Limb (tissue), 2 donors: ENCODE data around the gene CEP290.
"Not testable (repeated sequence)": the region's sequence is repeated elsewhere in the genome, so short reads cannot be mapped to it uniquely, and the experiment has no call there.

Experiments
- DNase-seq, 2 donors: peaks; one replicate each; pipeline ENCODE4 v3.0.0-alpha.2; 2016; ENCODE audit errors: extremely low spot score in 2 of 2

The CEP290 gene

DNA sequence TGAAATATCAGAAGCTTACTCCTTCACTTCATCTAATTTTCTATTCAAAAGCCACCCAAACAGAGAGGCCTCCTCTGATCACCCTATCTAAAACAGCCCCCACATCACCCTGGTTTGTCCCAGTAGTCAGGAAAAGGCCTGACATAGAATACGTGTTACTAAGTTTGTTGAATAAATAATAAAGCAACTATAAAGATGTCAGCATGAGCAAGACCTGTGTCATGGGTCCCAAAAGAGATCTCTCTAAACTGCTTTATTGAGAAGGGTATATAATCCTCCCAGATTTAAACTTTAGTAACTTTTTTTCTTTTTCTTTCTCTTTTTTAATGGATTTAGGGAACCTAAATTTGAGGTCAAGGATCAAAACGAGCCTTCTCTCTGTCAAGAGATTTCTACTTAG is 85.3 kb downstream of the CEP290 start:
- no peak for DNase-seq

DNA sequence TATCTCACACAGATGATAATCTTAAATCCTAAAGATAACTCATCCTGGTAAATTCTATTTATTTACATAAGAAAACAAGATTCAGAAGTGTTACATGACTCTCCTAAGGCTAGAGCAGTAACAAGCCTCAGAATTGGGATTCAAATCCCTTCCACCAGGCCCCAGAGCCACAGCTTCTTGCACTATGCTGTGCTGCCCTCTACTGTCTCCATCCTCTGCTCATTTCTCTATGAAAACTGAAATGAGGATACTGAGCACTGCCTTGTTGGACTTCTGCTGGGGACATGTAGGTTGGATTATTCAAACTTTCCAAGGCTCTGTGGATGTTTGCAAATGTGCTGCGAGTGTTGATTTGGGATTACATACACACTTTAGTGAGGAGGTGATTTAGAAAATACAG is 89.2 kb downstream of the CEP290 start:
- DNase-seq: no peak

DNA sequence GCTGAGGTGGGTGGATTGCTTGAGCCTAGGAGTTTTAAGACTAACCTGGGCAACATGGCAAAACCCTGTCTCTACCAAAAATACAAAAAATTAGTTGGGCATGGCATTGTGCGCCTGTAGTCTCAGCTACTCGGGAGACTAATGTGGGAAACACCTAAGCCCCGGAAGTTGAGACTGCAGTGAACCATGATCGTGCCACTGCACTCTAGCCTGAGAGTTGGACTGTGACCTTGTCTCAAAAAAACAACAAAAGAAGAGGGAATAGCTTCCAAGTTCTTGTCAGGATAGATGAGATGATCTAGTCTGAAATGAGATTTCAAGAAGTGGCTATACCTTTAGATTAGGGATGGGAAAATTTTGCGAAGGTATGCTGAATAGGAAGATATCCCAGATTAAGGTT is 97.9 kb downstream of the CEP290 start:
- DNase-seq: no peak

DNA sequence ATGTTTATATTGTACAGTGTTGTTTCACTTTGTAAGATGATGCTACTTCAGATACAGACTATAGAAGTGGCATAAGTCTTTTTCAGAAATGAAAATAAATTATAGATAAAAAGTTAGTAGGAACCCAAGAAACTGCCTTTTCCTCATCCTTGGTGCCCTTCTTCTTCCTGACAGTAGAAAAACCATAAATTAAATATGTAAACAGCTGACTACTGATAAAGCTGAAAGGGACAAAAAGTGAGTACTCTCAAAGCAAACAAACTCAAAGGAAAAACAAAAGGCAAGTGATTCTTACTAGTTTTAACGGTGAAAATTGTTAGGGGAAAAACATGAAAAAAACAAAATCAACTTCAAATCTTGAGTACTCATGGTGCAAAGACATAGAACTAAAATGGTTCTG is 104.1 kb downstream of the CEP290 start:
- DNase-seq: no peak

DNA sequence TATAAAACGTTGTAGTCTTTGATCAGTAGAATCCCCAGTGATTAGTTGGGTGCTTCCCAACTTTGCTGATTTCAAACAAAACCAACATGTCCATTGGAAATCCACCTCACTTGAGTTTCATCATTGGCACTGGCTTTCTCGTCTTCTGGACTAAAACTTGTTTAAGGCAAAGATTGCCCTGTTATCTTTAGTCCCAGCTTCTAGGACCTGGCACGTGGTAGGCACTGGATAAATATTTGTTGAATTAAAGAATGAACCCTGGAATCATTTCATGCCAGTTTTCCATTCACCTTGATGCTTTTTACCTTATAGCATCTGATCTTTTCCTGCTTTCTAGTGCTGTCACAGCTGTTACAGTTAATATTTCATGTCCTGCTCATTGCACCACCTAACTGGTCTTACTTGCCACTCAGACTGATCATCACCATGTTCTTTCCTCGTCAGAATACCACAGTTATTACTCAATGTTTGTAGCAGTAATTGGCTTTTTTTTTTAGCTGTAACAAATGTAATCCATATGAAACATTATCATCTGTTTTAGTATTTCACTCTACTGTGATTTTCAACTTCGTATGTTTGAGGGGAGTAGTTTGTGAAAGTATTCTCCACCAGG is 105.4 kb downstream of the CEP290 start:
- no peak for DNase-seq

DNA sequence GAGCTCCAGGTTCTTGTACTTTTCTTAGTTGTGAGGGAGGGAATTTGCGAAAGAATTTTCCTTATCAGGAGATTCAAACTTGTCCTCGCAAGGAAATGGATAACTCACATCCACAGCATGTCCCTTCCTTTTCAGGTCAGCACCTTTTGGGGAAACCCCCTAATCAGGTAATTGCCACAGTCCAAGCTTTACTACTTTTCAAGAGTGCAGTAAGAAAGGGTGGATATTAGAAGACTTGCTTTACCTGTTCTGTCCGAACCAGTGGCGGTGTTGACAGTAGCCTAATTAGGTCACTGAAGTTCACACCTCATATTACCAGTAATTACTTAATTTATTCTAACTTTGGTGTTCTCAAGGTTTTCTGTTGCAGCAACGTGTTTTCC is 106.0 kb downstream of the CEP290 start:
- DNase-seq: no peak

DNA sequence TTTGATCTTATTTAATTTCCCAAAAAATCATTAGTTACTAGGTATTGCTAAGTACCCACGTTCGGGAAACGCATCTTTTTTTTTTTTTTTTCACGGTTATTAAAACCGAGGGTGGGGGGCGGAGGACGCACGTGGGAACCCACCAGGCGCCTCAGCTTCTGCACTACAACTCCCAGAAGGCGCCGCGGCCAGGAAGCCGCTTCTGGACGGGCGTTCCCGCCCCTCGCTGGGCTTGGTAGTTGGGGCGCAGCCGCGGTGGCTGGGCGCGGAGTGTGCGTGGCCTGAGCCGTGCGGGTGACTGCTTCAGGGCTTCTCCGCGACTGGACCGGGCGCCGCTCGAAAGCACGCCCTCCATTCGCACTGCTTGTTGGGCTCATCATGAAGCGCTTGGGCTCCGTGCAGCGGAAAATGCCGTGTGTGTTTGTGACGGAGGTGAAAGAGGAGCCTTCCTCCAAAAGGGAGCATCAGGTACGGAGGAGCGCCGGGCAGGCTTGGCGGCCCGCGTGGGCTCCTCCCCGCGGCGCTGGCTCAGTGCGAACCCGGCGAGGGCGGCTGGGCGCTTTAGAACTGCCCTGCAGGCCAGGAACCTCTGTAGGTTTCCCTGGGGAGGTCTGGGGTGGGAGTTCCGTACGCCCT is 106.5 kb downstream of the CEP290 start:
- peak; percentile 91 to 92 for DNase-seq

DNA sequence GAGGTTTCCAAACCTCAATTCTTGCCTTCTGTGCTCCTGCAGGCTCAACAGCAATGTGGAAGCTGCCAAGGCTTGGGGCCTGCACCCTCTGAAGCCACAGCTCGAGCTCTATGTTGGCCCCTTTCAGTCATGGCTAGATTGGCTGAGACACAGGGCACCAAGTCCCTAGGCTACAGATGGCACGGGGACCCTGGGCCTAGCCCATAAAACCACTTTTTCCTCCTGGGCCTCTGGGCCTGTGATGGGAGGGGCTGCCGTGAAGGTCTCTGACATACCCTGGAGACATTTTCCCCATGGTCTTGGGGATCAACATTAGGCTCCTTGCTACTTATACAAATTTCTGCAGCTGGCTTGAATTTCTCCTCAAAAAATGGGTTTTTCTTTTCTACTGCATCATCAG is 110.7 kb downstream of the CEP290 start:
- not testable (repeated sequence) for DNase-seq

DNA sequence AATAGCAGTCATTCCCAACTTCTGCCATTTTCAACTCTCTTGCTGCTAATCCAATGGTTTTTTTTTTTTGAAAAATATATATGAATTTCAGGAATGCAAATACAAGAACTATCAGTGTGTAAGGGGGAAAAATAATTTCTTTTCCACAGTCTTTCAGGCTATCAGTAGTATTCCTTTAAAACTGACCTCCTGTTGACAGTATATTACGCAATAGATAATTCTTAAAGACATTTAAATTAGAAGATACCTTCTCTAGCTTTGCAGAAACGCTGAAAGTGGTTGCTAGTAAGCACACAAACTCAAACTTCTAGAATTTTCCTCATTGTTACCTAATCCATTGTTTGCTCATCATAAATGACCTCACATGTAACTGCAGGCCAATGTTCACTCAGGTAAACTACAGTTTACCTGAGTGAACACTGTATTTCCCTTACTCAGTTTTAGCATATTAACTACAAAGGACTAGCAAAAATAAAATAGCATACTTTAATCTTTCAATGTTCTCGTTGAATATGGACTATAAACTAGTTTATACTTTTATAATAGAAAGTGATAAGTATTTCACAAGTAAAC is 112.7 kb downstream of the CEP290 start, which contains the start of gene C12orf50:
Gene C12orf50 (minus strand): TSS at position 309 of the 573 bp plus-strand sequence. CDS start 2,439 bp downstream, outside the sequence.
- no peak for DNase-seq

DNA sequence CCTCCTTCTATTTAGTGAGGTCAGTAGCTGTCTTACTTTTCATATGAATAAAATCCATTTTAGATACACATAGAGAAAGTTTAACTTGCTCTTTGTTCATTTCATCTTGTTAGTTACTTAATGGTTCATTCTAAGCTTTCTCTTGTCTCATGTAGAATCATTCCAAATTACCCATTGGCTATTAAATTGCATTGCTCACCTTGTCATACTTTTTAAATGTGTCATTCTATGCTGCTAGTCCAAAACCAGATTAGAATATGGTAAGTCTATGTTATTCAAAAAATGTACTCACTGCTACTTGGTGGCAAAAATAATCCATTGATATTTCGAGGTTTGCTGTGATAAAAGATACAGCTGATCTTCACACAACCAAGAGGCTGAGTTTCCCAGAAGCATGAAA is 115.7 kb downstream of the CEP290 start:
- no peak for DNase-seq

DNA sequence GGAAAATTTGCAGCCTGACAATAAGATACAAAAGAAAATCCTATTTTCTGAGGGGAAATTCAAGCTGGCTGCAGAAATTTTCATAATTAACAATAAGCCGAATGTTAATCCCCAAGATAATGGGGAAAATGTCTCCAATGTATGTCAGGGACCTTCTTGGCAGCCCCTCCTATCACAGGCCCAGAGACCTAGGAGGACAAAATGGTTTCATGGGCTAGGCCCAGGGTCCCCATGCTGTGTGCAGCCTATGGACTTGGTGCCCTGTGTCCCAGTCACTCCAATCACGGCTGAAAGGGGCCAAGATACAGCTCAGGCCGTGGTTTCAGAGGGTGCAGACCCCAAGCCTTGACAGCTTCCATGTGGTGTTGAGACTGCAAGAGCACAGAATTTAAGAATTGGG is 123.9 kb downstream of the CEP290 start:
- no peak for DNase-seq

DNA sequence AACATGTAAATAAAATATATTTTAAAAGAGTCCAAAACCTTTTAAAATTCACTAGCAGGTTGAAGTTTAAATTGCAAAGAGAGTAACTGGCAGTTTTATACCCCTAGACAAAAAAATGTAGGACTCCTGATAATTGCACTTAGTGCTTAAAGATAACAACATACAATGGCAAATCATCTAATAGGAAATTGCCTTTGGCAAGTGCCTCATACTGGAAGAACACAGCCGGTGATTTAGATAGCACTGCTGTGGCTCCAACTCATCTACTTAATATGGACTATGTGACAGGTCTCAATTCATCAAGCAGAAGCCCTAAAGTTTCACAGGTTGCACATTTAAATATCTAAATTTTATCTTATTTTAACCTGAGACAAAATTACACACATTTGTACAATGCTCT is 126.1 kb downstream of the CEP290 start:
- DNase-seq: no peak

DNA sequence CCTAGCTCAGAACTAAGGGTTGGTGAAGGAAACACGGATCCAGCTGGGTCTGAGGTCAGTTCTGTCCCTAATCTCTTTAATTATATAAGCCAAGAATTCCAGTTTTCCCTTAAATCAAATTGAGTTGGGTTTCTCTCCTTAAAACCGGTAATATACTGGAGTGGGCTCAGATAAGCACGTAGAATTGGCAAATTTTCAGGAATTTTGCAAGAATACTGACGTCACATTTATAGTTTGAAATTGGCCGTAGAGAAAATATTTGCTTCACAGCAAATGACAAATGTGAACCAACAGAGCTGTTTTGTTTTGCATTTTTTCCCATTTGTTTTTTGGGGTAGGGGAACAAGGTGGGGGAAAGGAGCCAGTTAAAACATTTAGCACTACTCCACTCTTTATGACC is 130.1 kb downstream of the CEP290 start:
- no peak for DNase-seq

DNA sequence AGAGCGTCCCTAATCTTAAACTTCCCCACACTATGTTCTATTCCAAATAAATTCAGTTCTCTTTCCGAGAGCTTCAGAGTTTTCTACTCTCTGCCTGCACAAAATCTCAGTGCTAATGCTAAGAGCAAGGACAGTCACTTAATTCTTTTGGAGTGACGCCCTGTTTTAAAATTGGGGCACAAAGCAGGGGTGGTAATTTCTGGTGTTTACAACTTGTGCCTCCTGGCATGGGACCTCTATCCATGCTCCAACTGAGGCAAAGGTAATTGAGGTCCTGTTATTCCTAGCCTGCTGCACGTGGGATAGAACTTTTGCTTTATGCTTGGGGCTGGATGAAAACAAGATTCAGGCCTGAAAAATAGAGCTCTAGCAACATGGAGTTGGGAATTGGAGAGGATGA is 135.5 kb downstream of the CEP290 start:
- DNase-seq: no peak

DNA sequence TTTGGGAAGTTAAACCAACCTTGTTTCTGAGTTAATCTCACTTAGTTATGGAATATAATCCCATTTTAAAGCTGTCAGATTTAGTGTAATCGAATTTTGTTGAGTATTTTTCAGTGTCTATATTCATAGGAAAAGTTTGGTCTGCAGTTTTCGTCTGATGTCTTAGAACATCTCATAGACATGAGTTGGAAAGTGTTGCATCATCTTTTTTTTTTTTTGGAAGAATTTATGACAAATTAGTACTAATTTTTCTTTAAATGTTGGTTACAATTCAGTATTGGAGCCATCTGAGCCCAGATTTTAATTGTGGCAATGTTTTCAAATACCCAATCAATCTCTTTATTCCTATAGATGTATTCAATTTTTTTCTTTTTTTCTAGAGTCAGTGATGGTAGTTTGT is 140.6 kb downstream of the CEP290 start:
- DNase-seq: no peak
